GM18502 (cell line): ENCODE results near the gene RIPOR3.
"Not testable (repeated sequence)": the region's sequence is repeated elsewhere in the genome, so short reads cannot be mapped to it uniquely, and the experiment has no call there.

Experiments
- ATAC-seq: cut with Tn5 transposase; IDR thresholded peaks from one replicate; pipeline ENCODE4 v1.9.1; 2021; ENCODE audit warnings: mild to moderate bottlenecking; ENCODE audit not compliant: unreplicated experiment, poor library complexity

The RIPOR3 gene

DNA sequence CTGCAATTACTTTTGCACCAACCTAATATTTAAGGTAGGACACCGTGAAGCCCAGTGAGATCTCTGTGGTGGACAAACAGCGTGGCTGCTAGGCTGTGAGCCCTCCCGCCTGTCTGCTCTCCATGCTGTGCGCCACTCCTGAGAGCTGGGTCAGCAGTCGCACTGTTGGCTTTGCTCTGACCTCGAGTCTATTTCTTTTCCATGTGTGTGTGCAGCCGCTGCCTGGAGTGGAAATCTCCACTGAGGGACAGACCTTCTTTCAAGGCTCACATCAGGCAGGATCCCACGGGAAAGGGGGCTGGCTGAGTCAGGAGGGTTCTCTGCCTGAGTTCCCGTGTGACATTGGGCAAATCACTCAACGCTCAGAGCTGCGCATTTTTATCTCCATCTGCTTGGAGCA lies 27.1 kb downstream of the RIPOR3 start:
- no peak for ATAC-seq

DNA sequence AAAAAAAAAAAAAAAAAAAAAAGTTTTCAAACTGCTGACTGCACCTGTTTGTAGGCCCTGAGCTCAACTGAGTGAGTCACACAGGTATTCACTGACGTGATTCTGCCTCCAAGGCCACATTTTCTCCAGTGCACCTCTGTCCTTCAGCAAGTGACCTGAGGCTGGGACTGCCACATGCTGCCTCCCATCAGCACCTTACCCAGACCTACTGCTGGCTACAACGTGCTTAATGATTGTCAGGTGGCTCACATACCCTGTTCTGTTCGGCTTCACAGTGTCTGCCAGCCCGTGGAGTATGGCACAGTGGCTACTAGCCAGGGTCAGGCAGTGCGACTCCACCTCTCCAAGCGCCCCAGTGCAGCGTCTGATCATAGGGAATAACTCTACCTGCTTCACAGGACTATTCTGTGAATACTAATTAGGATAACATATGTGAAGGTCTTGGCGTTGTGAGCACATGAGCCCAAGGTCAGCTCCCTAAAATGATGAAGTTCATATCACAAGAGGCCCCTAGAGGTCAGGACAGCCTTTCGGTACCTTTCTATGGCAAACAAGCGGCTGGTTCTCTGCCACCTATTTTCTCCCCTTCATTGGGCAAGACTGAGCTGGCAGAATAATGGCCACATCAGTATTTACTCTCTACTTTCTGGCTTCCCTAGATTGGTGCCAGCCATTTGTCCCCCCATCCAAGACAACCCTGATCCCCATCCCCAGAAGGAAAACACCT lies 28.1 kb downstream of the RIPOR3 start:
- no peak for ATAC-seq

DNA sequence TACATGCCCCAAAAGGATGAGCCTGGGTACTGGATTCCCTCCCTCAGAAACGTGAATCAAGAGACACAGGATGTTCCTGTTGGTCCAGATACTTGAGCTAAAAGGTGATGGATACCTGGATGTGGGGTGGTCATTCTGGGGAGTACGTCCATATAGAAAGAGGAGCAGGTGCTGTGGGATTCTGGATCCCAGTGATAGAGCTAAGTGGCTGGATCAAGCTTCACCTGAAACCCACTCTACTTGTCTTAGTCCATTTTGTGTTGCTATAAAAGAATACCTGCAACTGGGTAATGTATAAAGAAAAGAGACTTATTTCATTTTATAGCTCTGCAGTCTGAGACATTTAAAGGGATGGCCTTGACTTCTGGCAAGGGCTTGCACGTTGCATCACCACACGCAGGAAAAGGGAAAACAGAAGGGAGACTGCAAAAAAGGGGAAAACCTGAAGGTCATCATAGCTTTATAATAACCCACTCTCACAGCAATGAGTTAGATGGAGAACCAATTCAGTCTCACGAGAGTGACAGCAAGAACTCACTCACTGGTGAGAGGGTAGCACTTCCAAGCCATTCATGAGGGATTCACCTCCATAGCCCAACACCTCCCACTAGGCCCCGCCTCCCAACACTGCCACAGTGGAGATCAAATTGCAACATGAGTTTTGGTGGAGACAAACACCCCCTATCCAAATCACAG lies 31.2 kb downstream of the RIPOR3 start:
- no peak for ATAC-seq

DNA sequence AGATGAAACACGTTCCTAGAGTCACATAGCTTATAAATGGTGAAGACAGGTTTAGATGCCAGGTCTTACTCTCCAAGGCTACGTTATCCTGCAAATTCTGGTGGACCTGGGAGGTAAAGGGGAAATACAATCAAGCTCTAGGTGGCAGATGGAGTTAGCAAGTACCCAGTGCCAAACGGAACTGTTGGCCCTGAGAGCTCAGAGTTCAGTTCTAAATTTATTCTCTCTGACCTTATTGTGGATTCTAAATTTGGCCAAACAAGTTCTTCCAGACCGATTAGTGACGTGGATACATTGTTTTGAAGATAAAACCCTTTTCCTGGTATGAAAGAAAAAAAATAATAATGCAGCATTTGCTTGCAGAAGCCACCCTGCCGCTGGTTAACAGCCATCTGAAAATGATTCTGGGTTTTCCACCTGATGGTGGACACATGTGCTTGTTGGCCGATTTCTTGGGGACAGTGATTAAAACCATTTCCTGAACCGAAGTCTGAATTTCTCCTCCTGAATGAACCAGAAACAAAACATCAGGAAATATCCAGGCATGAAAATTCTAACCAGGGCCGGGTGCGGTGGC lies 32.5 kb downstream of the RIPOR3 start:
- no peak for ATAC-seq

DNA sequence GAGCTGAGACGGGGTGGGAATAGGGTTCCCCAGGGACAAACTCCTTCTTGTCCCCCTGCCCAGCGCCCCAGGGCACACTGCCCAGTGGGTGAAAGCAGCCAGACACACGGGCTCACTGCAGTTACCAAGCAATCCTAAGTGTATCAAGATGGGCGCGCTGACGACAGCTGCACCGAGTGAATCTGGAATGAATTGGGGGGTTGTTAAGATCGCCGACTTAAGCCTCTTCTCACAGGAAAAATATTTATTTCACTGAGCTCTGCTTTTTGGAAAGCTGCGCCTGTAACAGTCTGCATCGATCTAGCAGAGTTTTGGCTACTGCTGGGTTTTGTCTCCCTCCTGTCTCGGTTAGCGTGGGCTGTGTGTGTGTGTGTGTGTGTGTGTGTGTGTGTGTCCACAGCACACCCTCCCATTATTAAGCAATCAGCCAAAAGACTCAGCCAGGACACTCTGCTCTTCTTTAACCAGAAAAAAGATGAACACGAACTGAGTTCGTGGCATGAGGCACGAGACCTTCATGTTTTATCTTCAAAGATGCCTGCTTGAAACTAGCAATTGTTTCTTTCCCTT lies 35.9 kb downstream of the RIPOR3 start:
- no peak for ATAC-seq

DNA sequence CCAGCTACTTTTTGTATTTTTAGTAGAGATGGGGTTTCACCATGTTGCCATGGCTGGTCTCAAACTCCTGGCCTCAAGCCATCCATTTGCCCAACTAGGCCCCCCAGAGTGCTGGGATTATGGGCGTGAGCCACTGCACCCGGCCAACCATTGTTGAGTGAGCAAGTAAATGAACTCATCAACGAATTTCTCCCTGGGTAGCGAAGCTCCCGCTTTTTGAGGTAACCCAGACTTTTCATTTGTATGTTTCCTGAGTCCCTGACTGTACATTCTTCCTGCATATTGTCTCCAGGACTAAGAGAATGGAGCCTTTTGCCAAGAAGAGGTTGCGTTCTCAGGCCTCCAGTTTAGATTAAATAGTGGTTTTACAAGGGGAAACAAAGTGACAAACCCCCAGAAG lies 36.4 kb downstream of the RIPOR3 start:
- ATAC-seq: no peak

DNA sequence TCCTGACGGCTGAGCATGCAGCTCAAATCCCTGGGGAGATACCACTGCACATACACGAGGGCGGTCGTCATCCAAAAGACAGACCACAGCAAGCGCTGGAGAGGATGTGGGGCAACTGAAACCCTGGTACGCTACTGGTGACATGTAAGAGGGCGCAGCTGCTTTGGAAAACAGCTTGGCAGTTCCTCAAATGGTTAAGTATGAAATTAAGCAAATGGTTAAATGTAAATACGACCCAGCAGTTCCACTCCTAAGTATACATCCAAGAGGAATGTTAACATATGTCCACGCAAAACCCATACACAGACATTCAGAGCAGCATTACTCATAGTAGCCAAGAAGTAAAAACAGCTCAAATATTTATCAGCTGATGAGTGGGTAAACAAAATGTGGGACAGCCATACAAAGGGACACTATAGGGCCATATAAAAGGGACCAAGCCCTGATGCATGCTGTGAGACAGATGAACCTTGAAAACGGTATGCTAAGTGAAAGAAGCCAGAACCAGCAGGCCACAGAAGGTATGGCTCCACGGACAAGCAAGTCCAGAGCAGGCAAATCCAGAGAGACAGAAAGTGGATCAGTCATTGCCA lies 38.5 kb downstream of the RIPOR3 start:
- no peak for ATAC-seq

DNA sequence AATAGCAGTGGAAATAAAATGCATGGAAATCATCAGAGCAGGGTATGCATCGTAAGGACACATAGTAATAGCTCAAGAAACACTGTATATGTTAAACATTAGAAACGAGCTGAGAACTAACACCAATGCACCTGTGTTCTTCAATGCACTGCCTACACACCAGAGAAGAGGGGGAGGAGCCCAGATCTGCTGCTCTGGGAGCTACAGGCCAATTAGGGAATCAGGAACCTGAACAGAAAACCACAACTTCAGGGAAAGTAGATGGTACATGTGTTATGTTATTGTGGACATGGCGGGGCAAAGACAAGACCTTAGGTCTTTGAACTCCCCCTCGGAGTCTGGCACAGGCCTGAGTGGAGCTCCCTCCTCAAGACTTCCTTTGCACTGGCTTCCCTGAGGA lies 39.7 kb downstream of the RIPOR3 start:
- ATAC-seq: no peak

DNA sequence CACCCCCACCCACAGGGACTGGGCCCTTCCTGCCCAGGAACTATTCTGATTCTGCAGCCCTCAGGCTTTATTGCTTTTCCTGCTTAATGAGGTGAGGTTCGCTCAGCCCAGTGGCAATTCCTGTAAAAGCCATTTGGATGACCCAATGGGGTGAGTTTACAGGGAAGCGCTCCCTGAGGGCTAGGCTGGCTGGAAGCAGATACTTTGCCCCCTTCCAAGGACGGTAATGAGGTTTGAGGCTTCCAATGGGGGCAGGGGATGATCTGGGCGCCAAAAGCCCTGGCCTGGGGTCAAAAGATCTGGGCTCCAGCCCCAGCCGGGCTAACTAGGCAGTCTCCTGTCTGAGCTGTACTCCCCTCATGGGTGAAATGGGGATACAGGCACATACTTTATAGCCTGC lies 41.8 kb downstream of the RIPOR3 start:
- no peak for ATAC-seq

DNA sequence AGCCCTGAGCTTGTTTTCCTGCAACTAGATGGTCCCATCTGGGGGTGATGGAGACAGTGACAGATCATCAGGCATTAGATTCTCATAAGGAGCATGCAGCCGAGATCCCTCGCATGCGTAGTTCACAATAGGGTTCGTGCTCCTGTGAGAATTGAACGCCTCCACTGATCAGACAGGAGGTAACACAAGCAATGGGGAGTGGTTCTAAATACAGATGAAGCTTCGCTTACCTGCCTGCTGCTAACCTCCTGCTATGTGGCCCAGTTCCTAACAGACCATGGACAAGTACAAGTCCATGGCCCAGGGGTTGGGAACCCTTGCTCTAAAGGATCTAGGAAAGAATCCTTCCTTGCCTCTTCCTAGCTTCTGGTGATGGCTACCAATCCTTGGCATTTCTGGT lies 42.7 kb downstream of the RIPOR3 start:
- no peak for ATAC-seq

DNA sequence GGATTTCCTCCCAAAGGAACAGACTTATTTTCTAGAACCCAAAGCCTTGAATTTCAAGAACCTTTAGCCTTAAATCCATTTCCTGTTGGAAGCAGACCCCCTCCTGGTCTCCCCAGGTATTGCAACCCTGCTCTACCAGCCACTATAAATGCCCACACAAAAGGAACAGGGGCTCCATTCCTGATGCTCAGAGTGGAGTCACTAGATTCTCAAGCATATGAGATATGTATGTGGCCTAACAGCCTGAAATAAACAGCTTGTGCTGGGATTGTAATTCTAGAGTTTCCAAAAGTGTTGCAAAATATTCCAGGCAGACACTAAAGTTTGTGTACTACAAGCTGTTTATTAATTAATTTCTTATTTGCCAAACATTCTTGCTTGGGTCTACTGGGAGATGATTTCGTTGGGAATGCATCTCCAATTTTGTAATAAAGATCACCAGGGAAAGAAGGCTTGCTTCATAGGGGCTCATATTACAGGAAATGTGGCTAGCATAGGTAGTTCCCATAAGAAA lies 44.8 kb downstream of the RIPOR3 start:
- ATAC-seq: no peak

DNA sequence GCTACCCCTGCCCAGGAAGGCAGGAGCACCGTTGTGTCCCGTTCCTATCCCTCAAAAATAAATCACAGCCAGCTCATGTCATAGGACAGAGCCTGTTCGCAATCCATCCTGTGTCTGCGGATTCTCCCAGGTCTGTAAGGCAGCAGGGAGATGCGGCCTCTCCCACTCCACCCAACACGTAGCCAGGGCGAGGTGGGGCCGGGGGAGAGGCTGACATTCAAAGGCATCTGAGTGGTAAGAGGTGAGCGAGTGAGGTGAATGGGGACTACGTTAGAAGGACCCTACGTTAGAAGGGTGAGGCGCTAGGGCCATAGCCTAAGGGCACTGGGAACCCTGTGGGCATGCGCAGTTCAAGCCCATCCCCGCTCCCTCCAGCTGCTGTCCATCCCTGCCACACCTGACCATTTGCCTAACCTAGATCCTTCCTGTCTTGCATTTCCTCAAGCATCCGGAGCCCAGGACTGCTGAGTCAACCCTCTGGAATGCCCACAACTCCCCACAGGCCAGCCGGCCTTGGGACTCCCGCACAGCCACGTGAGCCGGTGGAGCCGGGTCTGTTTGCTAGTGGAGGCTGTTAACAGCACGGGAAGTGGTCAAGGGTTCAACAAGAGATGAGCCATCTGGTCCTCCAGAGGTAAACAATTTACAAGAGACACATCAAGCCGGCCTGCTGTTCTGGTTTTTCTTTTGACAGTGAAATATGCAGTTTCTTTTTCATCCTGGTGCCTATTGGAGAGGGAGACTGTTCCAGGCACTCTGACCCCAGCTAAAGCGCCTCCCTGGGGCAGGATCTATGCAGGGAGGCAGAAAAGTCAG lies 45.9 kb downstream of the RIPOR3 start:
- ATAC-seq: no peak

DNA sequence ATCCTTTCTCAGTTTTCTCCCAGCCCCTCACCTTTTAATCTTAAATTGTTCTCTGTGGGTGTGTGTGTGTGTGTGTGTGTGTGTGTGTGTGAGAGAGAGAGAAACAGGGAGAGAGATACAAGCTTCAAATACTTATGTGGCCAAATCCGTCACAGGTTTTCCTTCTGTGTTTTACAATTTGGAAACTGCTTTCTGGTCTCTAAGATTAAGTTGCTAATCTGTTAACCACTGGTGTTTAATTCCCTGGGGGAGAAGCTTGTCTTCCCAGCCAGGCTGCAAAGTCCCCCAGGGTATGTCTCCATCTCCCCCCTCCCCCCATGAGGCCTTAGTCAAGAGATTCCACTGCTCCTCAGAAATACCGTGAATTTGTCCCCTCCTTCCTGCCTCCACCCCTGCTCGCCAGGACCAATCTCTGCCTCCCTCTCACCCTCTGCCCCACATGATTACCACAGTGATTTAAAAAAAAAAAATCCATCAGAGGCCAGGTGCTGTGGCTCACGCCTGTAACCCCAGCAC lies 49.0 kb downstream of the RIPOR3 start:
- ATAC-seq: no peak

DNA sequence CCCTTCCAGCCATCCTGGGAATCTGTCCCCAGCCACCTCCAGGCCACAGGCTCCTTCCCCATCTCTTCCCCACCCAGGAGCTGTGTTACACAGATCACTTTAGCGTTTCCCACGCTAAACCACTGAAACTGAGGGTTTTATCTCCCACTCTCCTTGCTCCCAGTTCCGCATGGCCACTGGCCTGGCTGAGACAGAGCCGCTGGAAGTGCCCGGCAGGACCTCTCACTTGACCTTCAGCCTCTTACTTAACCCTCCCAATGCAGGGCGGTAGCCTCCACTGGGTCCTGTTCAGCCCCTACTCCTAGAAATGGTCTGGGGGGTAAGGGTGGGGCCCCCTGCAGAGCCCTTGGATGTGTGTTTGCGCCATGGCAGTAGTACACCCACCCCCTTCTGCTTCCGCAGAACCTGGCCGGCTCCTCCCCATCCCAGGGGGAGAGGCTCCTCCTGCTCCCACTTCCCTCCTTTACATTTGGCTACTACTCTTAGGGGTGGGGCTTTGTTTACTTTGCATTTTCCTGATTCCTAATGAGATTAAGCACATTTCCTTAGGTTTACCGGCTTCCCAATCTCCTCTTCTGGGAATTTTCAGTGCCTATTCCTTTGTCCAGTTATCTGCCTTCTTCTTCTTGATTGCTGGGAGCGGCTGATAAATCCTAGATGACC lies 49.6 kb downstream of the RIPOR3 start:
- ATAC-seq: not testable (repeated sequence)

DNA sequence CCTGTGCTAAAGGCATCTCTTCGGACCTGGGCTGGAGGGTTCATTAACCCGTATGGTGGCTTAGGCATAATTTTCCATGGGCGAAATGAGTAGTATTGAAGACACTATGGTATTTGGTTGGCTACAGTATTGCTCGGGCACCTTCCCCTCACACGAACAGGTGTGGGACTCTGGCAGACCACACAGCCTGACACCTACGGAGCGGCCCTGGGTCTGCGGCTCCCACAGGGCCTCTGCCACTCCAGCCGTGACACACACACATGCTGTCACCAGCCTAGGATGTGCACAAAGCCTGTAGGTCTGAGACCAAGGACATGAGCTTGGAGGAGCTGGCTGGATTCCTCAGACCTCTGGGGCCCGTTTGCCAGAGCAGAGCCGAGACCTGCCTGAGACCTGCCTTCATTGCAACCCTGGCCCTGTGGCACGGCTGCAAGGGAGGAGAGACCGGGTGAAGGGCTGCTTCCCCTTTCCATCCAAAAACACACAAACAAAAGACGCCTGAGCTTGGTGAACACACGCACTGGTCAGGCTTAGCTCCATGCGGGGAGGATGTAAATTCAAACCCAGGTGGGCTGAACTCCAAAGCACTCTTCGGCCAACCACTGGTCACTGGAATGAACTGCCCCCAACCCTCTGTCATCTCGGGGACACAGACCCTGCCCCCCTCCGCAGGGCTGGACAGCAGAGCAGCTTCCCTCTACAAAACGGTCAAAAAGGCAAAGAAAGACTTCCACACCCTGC lies 51.2 kb downstream of the RIPOR3 start:
- ATAC-seq: not testable (repeated sequence)

DNA sequence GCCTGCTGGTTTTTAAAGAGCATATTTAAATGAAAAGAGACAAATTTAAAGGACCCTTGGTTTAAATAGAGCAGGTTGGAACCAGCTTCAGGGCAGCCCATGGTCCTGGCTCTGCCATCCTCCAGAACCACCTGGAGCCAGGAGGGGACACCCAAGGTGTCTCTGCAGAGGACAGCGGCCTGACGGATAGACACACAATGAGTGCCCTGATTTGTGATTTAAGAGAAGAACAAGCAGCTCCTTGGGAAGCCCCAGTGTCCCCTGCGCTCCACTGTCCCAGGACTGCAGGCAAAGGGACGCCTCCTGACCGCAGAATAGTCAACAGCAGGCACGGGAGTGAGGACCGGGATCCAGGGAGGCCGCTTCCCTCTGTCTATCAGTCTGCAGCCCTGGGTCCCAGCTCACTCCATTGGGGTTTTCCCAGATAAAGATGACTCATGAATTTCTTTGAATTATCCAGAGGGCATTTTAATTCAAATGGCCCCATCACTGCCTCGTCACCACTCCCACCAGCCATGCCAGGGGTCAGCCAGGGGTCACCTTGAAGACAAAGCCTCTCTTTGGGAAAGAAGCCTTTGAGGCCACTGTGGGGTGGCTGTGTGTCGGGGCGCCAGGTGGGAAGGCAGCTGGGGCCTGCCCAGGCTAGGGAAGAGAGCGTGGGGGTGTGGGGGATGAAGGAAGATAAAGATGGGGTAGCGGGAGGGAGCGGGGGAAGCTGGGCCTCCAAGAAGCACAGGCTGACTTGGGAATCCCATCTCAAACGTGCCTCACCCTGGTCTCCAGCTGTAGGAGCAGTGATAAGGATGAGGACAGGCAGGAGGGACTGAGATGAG lies 53.1 kb downstream of the RIPOR3 start:
- ATAC-seq: not testable (repeated sequence)

DNA sequence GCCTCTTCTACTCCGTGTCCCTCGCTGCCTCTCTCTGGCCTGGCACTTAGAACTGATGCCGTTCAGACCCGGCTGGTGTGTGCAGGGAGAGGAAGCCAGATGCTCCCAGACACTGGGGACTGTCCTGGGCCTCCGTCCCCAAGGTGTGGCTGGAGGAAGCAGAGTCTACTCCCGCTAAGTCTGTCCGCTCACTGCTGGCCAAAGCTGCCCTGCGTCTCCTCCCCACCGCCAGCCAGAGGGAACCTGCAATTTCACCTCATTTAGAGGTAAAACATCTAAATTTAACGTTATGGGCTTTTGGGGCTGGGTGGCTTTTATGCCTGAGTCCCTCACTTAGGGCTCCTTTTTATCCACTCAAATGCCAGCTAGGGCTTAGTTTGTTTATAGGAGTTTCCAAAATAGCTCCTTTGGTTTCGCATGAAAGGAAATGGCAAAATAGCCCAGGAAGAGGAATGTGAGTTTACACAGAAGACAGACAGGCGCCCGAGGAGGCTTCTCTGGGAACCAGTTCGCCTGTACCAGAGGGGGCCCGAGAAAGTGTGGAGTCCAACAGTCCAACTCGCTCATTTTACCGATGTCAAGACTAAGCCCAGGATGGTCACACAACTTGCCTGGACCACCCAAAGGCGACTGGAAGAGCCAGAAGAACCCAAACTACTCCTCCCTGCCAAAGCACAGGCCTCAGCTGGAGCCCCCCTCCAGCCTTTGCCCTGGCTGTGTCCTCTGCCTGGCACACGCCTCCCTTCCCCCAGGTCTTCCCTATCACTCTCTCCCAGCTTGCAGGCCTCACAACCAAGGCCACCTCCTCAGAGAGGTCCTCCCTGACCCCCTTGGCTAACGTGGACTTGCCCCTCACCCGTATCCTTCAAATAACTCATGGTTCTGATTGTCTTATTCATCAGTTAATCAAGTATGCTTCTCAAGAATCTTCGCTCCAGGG lies 54.5 kb downstream of the RIPOR3 start:
- ATAC-seq: no peak
